Liver (tissue), 3 donors: ENCODE measurements around the gene CTSF.

Source experiments
- ATF3 ChIP-seq: IDR thresholded peaks from 2 replicates; pipeline ENCODE4 v1.6.1; 2016; ENCODE audit warnings: antibody characterized with exemption
- FOXA1 ChIP-seq: IDR thresholded peaks from 2 replicates; pipeline ENCODE4 v1.6.1; 2016; ENCODE audit warnings: antibody characterized with exemption
- GABPA ChIP-seq, 2 donors: IDR thresholded peaks in 1 of 2; conservative IDR thresholded peaks in 1 of 2; 2 replicates each; pipeline ENCODE4 v1.6.1; 2016; ENCODE audit warnings: antibody characterized with exemption in 2 of 2, mild to moderate bottlenecking in 1 of 2, moderate library complexity in 1 of 2
- HNF4A ChIP-seq, 2 donors: conservative IDR thresholded peaks; 2 replicates each; pipeline ENCODE4 v1.6.1; 2016; ENCODE audit warnings: antibody characterized with exemption in 2 of 2, mild to moderate bottlenecking in 2 of 2
- JUND ChIP-seq, 2 donors: IDR thresholded peaks; 2 replicates each; pipeline ENCODE4 v1.6.1; 2016; ENCODE audit warnings: antibody characterized with exemption in 2 of 2
- MAX ChIP-seq: IDR thresholded peaks from 2 replicates; pipeline ENCODE4 v1.6.1; 2016; ENCODE audit warnings: antibody characterized with exemption
- NR2F2 ChIP-seq: IDR thresholded peaks from 2 replicates; pipeline ENCODE4 v1.6.1; 2016; ENCODE audit warnings: antibody characterized with exemption
- RAD21 ChIP-seq, 2 donors: IDR thresholded peaks; 2 replicates each; pipeline ENCODE4 v1.6.1; 2016; ENCODE audit warnings: antibody characterized with exemption in 2 of 2, mild to moderate bottlenecking in 2 of 2
- REST ChIP-seq: IDR thresholded peaks from 2 replicates; pipeline ENCODE4 v1.6.1; 2016; ENCODE audit warnings: antibody characterized with exemption, mild to moderate bottlenecking
- SP1 ChIP-seq: IDR thresholded peaks from 2 replicates; pipeline ENCODE4 v1.6.1; 2018; ENCODE audit warnings: antibody characterized with exemption, mild to moderate bottlenecking
- TAF1 ChIP-seq: conservative IDR thresholded peaks from 2 replicates; pipeline ENCODE4 v1.6.1; 2016; ENCODE audit warnings: antibody characterized with exemption, mild to moderate bottlenecking
- YY1 ChIP-seq: IDR thresholded peaks from 2 replicates; pipeline ENCODE4 v1.6.1; 2016; ENCODE audit warnings: antibody characterized with exemption, mild to moderate bottlenecking
- TF ChIP-seq, protein P1 (sequence below): fragments of 150-350 bp; IDR thresholded peaks from 2 replicates; pipeline ENCODE4 v1.5.1; 2017; ENCODE audit warnings: improper control_type of control experiment, low read depth, low read length; ENCODE audit not compliant: missing input control
- donor health status: healthy.
- donor health status: healthy.

GRCh38 chr11:66566221-66566620 lies 2.2 kb downstream of the CTSF start:
- TF ChIP-seq, protein P1, sequence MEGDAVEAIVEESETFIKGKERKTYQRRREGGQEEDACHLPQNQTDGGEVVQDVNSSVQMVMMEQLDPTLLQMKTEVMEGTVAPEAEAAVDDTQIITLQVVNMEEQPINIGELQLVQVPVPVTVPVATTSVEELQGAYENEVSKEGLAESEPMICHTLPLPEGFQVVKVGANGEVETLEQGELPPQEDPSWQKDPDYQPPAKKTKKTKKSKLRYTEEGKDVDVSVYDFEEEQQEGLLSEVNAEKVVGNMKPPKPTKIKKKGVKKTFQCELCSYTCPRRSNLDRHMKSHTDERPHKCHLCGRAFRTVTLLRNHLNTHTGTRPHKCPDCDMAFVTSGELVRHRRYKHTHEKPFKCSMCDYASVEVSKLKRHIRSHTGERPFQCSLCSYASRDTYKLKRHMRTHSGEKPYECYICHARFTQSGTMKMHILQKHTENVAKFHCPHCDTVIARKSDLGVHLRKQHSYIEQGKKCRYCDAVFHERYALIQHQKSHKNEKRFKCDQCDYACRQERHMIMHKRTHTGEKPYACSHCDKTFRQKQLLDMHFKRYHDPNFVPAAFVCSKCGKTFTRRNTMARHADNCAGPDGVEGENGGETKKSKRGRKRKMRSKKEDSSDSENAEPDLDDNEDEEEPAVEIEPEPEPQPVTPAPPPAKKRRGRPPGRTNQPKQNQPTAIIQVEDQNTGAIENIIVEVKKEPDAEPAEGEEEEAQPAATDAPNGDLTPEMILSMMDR: no peak
- TF ChIP-seq REST: no peak
- TF ChIP-seq TAF1: no peak
- TF ChIP-seq SP1: no peak
- TF ChIP-seq FOXA1: no peak
- TF ChIP-seq GABPA (IDR thresholded peaks at IDR 0.05 in 1 of 2, conservative IDR thresholded peaks at IDR 0.05 in 1 of 2): no peak
- no peak for TF ChIP-seq MAX
- TF ChIP-seq NR2F2: no peak
- TF ChIP-seq JUND (IDR thresholded peaks at IDR 0.05): no peak
- TF ChIP-seq YY1: no peak
- no peak for TF ChIP-seq RAD21 (IDR thresholded peaks at IDR 0.05)
- no peak for TF ChIP-seq ATF3
- TF ChIP-seq HNF4A (conservative IDR thresholded peaks at IDR 0.05): no peak
